ENCODE data around the gene YWHAG.
"Not testable (repeated sequence)": the region's sequence is repeated elsewhere in the genome, so short reads cannot be mapped to it uniquely, and the experiment has no call there.

Gene YWHAG

DNA sequence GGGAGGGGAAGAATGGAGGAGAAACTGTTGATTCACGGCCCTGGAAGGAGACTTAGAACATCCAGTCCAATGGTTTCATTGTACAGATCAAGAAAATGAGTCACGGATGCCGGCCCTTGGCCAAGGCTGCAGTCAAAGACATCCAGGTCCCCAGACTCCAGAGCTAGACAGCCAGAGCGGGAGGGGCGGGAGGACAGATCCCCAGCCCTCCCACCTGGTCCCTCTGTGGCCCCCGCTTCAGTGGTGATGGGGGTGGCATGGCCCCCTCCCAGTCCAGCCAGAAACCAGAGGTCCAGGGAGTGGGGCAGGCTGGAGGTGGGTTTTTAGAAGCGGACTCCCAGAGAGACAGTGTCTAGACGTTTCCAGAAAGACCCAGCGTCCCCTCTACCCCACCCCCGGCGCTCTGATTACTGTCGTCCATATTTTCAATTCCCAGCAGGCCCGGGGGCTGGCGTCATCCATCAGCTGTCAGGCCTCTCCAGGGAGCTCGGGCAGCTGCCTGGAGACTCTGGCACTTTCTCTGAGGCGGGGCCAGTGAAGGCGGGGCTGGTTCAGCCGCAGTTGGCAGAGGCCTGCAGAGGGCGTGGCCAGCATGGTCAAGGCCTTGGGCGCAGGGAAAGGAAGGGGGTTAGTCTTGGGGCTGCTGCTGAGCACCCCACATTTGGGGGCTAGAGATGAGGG, 64.3 kb downstream of the YWHAG start:
- peak; percentile 60 for DNase-seq (ENCODE audit: low spot score)

GRCh38 chr7:76293407-76293901, 65.3 kb downstream of the YWHAG start:
- DNase-seq (ENCODE audit: low spot score), result no peak

- not testable (repeated sequence) for DNase-seq (ENCODE audit: low spot score)
These were observed 65.9 kb downstream of the YWHAG start for GRCh38 chr7:76292911-76293310.

- DNase-seq (ENCODE audit: low spot score), result no peak
These were observed 66.6 kb downstream of the YWHAG start for GRCh38 chr7:76292213-76292573.

- DNase-seq (ENCODE audit: low spot score), result peak; percentile 92
These were observed 67.2 kb downstream of the YWHAG start for GRCh38 chr7:76291351-76292212.

- not testable (repeated sequence) for DNase-seq (ENCODE audit: low spot score)
These were observed 67.9 kb downstream of the YWHAG start for GRCh38 chr7:76290847-76291350.

DNA sequence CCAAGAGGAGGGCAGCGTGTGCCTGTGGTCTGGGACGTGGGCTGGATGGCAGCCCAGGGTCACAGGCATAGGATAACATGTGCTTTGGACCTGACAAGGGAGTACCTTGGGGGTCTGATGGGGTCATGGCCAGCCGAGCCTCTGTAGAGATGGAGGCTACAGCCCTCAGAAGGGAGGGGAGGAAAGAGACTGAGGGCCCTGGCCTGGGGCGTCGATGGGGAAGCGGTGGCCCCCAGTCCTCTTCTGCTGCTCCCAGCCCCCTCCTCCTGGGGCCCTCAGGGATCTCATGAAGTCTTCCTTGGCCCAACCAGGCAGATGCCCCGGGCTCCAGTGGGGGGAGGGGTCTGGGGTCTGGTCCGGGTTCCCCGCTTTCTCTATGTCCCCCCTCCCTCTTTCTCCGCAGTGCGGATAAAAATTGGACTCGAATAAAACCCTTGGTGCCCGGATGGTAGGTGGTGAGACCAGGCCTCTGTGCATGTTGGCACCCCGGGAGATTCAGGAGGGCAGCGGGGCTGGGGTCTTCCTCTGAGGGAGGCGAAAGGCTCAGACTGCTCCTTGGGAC, 71.9 kb downstream of the YWHAG start:
- no peak for DNase-seq (ENCODE audit: low spot score)

GRCh38 chr7:76285604-76286374, 73.0 kb downstream of the YWHAG start:
- DNase-seq (ENCODE audit: low spot score), result no peak

- peak; percentile 52 for DNase-seq (ENCODE audit: low spot score)
These were observed 75.3 kb downstream of the YWHAG start for GRCh38 chr7:76283254-76284159.

GRCh38 chr7:76282344-76283253, 76.2 kb downstream of the YWHAG start:
- DNase-seq (ENCODE audit: low spot score), result peak; percentile 82

GRCh38 chr7:76281706-76282343, 77.0 kb downstream of the YWHAG start:
- peak; percentile 55 for DNase-seq (ENCODE audit: low spot score)

DNA sequence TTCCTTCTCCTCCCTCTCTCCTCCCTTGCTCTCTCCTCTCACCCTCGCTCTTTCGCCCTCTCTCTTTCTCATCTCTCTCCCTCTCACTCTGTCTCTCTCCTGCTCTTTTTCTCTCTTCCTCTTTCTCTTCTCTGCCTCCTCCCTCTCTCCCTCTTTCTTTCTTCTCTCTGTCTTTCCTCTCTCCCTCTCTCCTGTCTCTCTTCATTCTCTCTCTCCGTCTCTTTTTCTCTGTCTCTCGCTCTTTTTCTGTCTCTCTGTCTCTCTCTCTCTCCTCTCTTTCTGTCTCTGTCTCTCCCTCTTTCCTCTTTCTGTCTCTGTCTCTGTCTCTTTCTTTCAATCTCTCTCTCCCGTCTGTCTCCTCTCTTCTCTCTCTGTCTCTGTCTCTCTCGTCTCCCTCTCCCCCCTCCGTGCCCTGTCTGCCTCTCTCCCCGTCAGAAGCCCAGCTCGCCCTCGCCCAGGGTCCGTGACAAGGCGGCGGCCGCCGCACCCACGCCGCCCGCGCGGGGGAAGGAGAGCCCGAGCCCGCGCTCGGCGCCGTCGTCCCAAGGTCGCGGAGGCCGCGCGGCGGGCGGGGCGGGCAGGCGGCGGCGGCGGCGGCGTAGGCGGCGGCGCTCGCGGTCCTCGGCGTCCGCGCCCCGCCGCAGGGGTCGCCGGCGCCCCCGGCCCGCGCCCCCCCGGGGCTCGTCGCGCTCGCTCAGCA, 77.6 kb downstream of the YWHAG start:
- DNase-seq (ENCODE audit: low spot score), result peak; percentile 41

- peak; percentile 56 for DNase-seq (ENCODE audit: low spot score)
These were observed 78.4 kb downstream of the YWHAG start for GRCh38 chr7:76280408-76280807.

DNA sequence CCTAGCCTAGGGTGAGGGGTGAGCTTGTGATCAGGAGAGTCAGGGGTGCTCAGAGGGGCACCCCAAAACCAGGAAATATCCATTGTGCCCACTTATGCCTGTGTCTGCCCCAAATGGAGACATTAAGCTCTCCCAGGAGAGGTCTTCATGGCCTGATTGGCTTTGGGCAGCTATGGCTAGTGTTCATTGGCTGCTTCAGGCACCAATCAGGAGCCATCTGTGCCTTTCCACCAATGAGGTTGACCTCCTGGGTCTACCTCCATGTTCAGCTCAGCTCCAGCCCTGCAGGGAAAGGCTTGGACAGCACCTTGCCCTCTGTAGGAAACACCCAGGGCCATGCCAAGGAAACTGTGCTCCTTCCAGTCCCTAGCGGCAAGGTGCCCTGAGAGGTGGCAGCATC, 80.3 kb downstream of the YWHAG start:
- no peak for DNase-seq (ENCODE audit: low spot score)
